GM21367 (cell line): ENCODE measurements around the gene KRTAP2-1.
"Not testable (repeated sequence)": the region's sequence is repeated elsewhere in the genome, so short reads cannot be mapped to it uniquely, and the experiment has no call there.

Source experiments
- ATAC-seq: cut with Tn5 transposase; IDR thresholded peaks from one replicate; pipeline ENCODE4 v1.9.1; 2021; ENCODE audit not compliant: unreplicated experiment

KRTAP2-1 gene

GRCh38 chr17:41058741-41059140, 11.6 kb upstream of the KRTAP2-1 start:
- ATAC-seq, result no peak

DNA sequence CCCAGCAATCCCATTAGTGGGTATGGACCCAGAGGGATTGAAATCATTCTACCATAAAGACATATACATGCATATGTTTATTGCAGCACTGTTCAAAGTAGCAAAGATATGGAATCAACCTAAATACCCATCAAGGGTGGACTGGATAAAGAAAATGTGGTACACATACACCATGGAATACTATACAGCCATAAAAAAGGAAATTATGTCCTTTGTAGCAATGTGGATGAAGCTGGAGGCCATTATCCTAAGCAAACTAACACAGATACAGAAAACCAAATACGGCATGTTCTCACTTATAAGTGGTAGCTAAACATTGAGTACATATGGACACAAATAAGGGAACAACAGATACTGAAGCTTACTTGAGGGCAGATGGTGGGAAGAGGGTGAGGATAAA, 10.4 kb upstream of the KRTAP2-1 start:
- no peak for ATAC-seq

DNA sequence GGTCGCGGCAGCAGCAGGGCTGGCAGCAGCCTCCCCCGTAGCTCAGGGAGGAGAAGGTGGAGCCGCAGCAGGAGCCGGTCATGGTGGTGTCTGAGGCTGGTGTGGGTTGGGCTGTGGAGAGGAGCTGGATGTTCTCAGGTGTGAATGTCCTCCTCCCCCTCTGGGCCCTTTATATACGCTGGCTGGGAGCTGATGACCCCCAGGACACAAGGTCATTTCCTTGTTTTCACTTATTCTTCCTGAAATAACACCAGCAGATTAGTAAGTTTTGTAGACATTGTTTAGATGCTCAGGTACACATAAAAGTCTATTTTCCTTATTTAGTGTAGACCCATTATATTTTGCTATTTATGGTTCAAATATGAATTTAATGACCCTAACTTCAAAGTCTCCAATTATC, 8.0 kb upstream of the KRTAP2-1 start, which contains the start of gene KRTAP2-2:
Gene KRTAP2-2 (minus strand): TSS at position 101 of the 400 bp plus-strand sequence. CDS start 19 bp downstream, at position 82.
- ATAC-seq, result not testable (repeated sequence)

DNA sequence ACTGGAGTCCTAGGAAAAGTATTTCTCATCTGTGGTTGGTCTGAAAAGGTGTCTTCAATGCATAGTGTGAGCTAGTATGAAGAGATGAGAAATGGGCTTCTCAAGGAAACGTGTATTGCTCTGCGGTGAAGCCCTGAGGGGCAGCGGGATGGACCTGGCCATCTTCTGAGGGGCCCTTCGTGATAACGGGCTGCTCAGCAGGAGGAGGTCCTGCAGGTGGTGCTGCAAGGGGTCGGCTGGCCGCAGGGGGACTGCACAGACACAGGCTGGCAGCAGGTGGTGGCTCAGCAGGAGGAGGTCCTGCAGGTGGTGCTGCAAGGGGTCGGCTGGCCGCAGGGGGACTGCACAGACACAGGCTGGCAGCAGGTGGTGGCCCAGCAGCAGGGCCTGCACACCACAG, 7.4 kb upstream of the KRTAP2-1 start:
- not testable (repeated sequence) for ATAC-seq

GRCh38 chr17:41054025-41054424, 6.9 kb upstream of the KRTAP2-1 start:
- no peak for ATAC-seq

DNA sequence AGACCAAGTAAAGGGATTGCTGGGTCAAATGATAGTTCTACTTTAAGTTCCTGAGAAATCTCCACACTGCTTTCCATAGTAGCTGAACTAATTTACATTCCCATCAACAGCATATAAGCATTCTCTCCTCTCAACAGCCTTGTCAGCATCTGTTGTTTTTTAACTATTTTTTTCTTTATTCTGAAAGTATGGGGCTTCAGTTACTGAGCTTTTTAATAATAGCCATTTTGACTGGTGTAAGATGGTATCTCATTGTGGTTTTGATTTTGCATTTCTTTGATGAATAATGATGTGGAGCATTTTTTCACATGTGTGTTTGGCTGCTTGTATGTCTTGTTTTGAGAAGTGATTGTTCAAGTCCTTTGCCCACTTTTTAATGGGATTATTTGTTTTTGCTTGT, 5.5 kb upstream of the KRTAP2-1 start:
- no peak for ATAC-seq

DNA sequence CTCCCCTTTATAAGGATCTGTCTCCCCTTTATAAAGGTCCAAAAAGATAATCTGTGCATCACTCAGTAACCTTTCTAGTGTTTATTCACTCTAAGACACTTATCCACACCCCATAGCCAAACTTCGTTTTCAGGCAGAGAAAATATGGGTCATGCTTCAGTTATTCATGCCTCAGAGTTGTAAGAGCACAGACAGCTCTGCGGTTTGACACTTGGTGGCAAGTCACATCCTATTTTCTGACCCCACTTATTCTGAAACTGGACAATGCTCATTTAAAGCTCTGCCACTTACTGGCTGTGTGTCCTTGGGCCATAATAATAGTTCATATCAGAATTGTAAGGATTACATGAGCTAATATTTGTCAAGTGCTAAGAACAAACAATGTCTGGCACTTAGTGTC, 2.0 kb upstream of the KRTAP2-1 start:
- ATAC-seq, result no peak

DNA sequence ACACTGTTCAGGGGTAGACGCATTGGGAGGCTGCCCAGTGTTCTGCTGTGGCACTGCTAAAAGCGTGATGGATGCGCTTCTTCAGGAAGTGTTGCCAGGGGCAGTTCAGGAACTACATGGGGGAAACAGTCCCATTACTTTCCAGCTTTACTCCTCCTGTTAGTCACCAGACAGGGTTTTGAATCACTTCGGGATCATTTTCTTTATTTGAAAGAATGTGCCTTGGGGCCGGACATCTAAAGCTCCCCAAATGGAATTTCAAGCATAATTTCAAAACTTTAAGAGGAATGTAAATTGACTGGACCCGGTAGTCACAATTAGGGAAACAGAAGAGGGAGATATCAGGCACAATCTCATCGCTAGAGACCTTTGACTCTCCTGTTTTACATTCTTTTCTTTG, 1.3 kb upstream of the KRTAP2-1 start:
- no peak for ATAC-seq

DNA sequence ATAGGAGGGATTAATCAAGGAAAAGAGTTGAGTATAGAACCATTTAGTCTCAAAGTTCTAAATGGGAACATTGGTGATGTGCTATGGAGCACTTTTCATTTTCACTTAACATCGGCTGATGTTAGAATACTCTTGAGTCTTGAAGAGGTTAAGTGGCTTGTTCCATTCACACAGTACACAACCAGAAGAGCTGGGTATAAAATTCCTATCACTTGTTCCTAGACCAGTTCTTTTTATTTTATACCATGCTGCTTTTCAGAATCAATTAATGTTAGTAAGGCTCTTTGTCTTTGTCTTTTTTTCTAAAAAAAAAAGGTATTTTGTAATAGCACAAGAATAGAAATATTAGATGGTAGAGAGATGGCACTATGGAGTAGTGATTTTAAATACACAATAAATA, 4.2 kb downstream of the KRTAP2-1 start:
- ATAC-seq, result no peak

DNA sequence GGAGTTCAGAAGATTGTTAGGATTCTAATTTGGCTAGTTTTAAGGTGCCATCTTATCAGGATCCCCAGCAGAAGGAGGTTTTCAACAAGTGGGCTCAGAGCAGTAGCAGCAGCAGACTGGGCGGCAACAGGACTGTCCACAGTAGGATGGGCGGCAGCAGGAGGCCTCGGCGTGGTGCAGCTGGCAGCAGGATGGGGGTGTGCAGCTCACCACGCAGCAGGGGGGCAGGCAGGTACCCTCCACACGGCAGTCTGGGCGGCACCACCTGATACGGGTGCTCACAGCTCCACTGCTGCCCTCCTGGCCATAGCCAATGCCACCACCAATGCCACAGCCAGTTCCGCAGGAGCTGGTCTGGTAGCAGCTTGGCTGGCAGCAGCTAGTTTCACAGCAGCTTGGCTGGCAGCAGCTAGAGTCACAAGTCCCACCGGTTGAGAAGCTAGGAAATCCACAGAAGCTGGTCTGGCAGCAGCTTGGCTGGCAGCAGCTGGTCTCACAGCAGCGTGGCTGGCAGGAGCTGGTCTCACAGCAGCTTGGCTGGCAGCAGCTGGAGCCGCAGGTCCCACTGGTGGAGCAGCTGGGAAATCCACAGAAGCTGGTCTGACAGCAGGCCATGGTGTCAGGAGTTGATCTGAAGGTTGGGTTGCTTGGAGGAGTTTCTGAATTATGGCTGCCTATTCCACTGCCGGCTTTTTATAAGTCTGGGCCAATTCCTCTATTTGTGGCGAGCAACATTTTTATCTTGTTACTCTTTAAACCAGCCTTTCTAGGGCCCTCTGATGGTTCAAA, 6.1 kb downstream of the KRTAP2-1 start, which contains the start of gene KRTAP1-1:
Gene KRTAP1-1 (minus strand): TSS at position 668 of the 789 bp plus-strand sequence. CDS start 53 bp downstream, at position 615.
- ATAC-seq, result not testable (repeated sequence)

- no peak for ATAC-seq
Measured at GRCh38 chr17:41037853-41038350, 9.2 kb downstream of the KRTAP2-1 start.

GRCh38 chr17:41034346-41034935, 12.7 kb downstream of the KRTAP2-1 start, which contains the start of gene KRTAP1-3:
Gene KRTAP1-3 (minus strand): TSS chr17:41034874. CDS start chr17:41034821, 53 bp downstream.
- not testable (repeated sequence) for ATAC-seq

DNA sequence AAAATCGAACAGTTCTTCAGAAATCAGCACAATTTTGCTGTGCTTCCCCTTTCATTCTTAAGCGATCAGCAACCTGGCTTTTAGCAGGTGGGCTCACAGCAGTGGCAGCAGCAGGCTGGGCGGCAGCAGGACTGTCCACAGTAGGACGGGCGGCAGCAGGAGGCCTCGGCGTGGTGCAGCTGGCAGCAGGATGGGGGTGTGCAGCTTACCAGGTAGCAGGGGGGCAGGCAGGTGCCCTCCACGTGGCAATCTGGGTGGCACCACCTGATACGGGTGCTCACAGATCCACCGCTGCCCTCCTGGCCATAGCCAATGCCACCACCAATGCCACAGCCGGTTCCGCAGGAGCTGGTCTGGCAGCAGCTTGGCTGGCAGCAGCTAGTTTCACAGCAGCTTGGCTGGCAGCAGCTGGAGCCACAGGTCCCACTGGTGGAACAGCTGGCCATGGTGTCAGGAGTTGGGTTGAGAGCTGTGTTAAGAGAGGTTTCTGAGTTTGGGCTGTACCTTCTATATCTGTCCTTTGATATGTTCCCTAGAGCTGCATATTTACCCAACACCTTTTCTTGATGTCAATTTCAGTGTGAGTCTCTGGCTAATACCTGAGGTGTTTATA, 17.4 kb downstream of the KRTAP2-1 start, which contains the start of gene KRTAP1-4:
Gene KRTAP1-4 (minus strand): TSS at position 563 of the 613 bp plus-strand sequence. CDS start 117 bp downstream, at position 446.
- no peak for ATAC-seq

- no peak for ATAC-seq
Measured at GRCh38 chr17:41026715-41027471, 20.2 kb downstream of the KRTAP2-1 start, which contains the start of gene KRTAP1-5. Gene KRTAP1-5 (minus strand): TSS chr17:41027208. CDS start chr17:41027155, 53 bp downstream.

DNA sequence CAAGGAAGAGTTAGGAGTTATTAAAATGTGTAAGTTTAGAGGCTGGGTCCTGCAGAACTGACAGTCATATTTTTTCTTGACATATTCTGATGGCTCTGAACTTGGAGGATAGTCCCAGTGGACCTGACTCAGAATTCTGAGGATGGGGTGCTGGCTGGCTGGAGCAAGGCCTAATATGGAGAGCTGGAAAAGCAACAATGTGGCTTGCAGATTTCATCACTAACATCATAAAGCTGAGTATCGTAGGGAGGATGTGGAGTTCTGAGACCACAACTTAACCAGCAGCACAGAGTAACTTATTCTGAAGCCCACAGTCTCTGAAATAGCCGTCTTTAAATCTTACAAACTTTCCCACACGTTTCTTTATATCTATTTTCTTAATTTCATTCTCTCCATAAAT, 22.4 kb downstream of the KRTAP2-1 start:
- no peak for ATAC-seq

- no peak for ATAC-seq
Measured at GRCh38 chr17:41020336-41020735, 26.8 kb downstream of the KRTAP2-1 start.

DNA sequence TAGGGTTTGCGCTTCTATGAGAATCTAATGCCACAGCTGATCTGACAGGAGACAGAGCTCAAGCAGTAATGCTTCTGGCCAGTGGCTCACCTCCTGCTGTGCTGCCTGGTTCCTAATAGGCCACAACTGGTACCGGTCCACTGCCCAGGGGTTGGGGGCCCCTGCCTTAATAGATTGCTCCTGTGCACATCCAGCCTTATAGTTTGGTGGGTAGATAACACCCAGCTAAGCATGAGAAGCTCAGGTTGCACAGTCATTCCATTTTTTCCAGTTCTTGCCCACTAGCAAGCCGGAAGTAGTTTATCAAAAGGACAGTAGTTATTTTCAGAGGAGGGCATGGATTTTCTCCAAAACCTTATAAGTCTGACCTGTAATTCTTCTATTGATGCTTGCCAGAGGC, 27.7 kb downstream of the KRTAP2-1 start:
- ATAC-seq, result no peak

GRCh38 chr17:41018541-41018940, 28.6 kb downstream of the KRTAP2-1 start:
- no peak for ATAC-seq

GRCh38 chr17:41016578-41017215, 30.4 kb downstream of the KRTAP2-1 start:
- no peak for ATAC-seq

GRCh38 chr17:41015454-41015853, 31.7 kb downstream of the KRTAP2-1 start:
- no peak for ATAC-seq
